GM21447 (cell line): ENCODE data around the gene LEF1.
A peak's percentile ranks its signal among the peaks of the same experiment; 100 is the strongest.
"Not testable (repeated sequence)": the region's sequence is repeated elsewhere in the genome, so short reads cannot be mapped to it uniquely, and the experiment has no call there.

Experiments used
- ATAC-seq: cut with Tn5 transposase; IDR thresholded peaks from one replicate; pipeline ENCODE4 v1.9.1; 2021; ENCODE audit not compliant: unreplicated experiment

LEF1 gene

GRCh38 chr4:108070775-108071174 lies 98.0 kb downstream of the LEF1 start:
- ATAC-seq: no peak

- ATAC-seq: no peak
Observed at GRCh38 chr4:108068442-108068841, 100.3 kb downstream of the LEF1 start.

DNA sequence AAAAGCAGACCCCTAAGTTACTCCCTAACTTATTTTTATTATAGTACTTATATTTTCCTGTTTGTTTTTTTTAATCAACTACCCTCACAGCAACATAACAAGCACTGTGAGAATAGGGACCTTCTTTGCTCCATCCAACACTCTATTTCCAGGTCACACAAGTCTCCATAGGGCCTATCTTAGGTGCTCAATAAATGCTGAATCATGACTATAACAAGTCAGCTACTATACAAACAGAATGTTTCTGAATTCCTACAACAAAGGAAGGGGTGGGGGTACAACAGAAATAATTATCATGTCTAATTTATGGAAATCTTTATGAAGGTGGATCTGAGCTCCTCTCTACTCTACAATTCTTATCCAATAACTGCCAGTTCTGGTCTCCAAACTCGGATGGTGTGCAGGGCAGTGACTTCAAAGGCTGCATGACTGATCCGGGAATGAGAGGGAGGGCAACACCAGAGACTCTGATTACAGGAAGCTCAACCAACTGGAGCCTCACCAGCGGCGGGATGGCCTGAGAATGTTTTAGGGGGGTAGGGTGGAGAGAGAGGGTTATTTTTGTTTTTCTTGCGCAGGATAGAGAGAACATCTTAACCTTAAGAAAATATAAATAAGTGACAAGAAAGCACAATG lies 107.9 kb downstream of the LEF1 start:
- ATAC-seq: no peak

DNA sequence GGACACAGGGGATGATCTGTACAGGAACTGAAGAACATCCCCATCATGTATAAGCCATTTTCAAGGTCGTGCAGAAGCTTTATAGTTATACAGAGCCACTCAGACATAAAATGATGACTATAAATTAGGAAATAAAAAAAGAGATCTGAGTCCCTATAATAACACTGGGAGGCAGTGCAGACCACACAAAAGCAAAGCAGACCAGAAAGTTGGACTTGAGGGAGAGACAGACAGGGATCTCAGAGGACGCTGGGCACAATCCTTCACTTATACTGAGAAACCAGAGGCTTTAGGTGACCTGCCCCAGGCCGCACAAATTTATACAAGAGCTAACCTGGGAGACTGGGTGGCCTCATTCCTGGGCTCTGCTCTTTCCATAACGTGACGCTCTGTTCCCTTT lies 108.6 kb downstream of the LEF1 start:
- ATAC-seq: no peak

GRCh38 chr4:108058685-108059440 lies 109.9 kb downstream of the LEF1 start:
- no peak for ATAC-seq

- no peak for ATAC-seq
Observed at GRCh38 chr4:108056418-108056817, 112.3 kb downstream of the LEF1 start.

DNA sequence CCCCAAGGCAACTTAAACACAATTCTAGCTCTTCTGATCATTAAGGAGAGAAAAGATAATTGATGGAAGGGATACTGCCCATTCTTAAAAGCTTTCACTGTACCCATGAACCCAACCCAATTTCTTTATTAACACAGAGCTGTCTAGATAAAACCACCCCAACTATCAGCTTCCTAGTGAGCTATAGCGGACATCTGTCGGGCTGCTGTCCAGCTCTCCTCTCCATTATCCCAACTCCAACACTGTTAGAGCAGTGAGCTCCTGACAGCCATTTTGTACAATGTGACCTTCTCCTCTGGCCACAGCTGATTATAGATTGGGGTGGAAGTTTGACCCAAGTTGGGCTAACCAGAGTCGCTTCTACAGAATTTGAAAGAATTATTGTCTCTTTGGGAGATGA lies 112.9 kb downstream of the LEF1 start:
- ATAC-seq: no peak

DNA sequence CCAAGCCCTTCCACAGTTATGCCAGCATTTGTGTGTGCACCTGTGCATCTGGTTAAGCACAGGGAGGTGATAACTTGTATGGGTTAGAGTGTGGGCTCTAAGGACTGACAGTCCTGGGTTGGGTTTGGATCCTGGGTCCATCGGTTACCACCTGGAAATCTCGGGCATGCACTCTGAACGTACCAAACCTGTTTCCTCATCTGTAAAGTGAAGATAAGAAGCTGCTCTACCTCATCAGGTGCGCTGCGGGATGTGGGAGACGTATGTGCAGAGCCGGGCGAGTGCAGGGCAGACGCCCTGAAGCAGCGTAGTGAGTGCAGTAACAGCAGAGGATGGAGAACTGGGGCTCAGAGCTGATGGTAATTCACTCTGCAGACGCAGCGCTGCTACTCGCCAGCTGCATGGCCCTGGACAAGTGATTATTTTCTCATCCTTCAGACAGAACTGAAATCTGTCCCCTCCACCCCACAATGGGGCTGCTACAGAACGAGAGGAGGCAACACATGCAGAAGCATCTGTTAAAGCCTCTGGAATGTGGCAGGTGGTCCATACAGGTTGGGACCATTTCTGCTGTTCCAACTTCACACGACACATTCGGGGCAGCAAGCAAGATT lies 114.6 kb downstream of the LEF1 start:
- ATAC-seq: no peak

DNA sequence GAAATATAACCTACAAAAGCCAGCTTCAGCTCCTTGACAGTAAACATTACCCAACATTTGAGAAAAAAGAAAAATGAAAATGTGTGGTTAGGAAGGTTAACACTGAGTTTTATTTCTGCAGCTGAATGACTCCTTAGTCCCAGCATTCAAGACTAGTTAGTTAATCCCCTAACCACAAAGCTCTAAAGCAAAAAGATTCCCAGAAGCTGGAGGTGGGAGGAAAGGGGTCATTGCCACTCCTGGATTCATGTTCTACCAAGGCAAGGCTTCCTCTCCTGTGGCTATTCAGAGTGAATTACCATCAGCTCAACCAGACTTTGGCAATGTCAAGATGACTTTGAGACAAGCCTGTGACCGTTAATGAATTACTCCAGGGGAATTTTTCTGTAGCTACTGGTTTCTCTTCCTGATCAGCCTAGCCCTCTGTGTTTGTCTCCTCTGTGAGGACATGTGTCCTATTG lies 115.5 kb downstream of the LEF1 start:
- ATAC-seq: peak; percentile 96

DNA sequence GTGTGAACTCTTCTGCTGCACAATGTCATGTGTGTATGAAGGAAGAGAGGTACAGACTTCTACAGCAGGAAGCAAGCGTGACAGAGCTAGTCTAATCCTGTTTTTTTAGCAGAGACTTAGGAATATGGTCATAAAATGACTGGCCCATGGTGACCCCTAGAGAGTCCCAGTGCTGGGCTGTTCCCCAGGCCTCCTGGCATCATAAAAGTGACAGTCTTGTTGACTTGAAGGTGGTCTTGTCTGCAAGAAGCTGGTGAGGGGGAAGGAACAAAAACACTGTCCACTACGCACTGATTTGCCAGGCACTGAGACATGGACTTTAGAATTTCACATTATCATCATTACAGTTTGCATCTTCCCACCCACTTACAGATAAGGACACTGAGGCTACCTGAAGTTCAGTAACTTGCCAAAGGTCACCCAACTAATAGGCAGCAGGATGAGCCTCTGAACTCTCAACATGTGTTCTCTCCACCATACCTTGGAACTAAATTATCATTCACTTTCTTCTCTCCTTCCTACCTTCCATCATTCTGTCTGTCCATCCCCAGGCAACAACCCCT lies 116.1 kb downstream of the LEF1 start:
- ATAC-seq: no peak

- no peak for ATAC-seq
Observed at GRCh38 chr4:108051343-108051742, 117.4 kb downstream of the LEF1 start.

DNA sequence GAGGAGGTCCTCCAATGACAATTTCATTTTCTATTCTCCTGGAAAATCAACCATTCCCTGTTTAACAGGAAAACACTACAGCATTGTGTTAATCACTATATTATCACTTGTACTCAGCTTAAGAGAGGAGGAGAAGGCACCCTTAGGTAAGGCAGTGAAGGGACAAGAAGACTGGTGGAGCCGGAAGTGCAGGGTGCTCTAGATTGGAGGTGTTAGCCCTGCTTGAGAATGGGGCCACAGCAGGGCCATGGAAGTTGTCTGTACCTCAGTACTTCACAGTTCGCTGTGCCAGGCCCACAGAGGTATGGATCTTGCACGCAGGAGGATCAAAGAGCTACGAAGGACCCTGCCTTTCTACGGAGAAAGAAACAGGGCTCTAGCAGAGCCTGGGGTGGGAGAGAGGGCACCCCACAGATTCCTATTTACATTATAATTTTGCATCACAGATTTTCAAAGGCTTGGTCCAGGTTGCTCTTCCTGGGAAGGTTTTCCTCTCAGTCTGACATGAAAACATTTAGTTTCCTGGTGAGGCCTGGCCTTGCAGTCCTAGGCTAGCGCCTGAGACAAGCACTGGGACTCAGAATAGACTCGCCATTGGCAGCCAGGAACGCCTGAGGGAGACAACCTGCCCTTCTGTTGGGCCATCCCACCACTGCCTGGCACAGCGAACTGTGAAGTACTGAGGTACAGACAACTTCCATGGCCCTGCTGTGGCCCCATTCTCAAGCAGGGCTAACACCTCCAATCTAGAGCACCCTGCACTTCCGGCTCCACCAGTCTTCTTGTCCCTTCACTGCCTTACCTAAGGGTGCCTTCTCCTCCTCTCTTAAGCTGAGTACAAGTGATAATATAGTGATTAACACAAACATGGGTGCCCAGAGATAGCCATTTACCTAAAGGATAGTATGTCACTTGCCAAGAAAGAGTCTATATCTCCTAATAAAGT lies 118.3 kb downstream of the LEF1 start:
- ATAC-seq: not testable (repeated sequence)

- no peak for ATAC-seq
Observed at GRCh38 chr4:108049406-108049805, 119.3 kb downstream of the LEF1 start.

DNA sequence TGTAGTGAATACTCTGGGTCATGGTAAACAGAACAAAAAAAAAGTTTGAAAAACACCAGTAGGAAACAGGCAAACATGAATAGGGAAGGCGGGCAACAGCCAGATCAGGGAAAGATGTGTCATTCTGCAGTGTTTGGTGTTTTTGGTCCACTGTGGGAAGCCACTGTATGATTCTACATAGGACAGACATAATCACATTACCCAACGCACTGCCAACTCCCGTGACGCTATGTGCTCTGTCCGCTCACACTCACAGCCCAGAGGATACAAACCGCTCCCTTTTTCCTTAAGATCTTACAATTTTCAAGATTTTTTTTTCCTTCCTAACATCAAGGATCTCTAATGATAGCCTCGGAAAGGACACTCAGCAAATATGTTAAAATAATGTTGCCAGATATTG lies 119.7 kb downstream of the LEF1 start:
- no peak for ATAC-seq

- ATAC-seq: no peak
Observed at GRCh38 chr4:108048157-108048556, 120.6 kb downstream of the LEF1 start.

- no peak for ATAC-seq
Observed at GRCh38 chr4:108047199-108047598, 121.5 kb downstream of the LEF1 start.

DNA sequence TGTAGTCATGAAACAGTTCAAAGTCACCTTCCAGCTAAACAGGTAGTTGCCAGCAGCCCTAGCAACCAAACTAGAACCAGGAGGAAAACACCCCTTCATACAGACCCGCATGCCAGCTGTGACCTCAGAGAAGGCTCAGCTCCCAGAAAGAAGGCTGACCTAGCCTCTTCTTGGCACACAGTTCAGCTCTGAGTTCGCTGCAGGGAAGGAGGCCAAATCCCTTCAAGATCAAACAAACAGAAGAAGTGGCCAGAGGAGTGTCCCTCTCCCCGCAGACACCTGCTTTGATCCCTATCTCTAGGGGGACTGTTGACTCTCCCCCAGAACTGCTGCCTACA lies 123.1 kb downstream of the LEF1 start:
- no peak for ATAC-seq

DNA sequence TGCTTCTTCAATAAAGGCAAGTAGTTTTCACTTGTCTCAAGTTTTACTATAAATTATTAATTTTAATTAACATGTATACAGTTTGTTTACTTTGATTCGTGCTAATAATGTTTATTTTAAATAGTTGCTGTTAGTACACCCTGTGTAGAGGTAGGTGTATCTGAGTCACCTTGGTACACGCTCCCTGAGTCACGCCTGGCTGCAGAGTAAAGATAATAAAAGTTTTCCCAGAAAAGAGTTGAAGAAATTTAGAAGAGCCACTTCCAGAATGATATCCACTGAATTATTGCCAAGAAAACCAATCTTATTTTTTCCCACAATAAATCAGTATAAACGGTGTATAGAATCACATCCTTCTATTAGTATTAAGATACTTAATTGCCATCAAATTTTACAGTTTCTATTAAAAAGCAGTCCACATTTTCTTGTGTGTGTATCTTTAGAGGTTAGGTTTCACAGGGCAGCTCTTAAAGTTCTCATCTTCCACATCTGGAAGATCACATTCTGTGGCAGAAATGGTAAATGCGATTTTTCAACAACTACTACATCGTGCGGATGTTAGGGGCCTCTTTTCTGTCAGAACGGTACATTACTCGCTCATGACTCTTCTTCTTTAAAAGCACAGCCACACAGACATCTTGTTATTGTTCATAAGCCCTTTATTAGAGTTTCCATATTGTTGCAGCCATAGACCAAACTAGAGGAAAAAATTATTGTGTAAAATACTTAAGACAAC lies 123.6 kb downstream of the LEF1 start:
- ATAC-seq: no peak

DNA sequence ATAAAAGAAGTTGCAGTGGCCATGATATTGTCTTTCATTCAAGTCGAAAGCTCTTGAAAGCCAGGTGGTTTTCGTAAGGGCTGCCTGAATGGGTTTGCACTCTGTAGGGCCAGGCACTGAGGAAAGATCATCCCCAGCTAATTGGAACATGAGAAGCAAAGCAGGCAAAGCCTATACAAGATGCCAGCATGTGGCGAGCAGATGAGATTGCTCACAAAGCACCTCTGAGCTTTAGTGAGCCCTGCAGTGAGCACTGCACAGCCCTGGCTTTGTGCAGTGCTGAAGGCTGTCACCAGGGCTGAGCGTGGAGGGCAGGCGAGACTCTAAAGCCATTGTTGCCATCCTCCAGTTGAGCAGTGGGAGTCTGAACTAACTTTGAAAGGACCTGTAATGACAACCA lies 125.2 kb downstream of the LEF1 start:
- no peak for ATAC-seq

DNA sequence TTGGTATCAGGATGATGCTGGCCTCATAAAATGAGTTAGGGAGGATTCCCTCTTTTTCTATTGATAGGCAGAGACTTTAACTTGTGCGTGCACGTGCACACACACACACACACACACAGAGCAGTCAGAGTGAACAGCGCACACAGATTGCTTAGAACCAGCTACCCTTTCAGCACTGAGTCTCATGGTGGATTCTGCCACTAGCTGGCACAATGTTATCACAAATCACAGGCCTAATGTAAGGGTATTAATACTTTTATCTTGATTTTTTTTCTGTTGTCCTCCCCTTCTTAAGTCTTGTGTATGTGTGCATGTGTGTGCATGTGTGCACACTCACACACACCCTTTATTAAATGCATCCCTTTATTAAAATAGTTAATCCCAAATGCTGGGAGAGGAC lies 125.8 kb downstream of the LEF1 start:
- no peak for ATAC-seq
